Effector CD4-positive, alpha-beta T cell (primary cell): ENCODE data around the gene SLC11A2.
"Not testable (repeated sequence)": the region's sequence is repeated elsewhere in the genome, so short reads cannot be mapped to it uniquely, and the experiment has no call there.

Experiments
- DNase-seq: peaks from one replicate; pipeline ENCODE4 v3.0.0-alpha.2; 2020

The SLC11A2 gene

GRCh38 chr12:50936821-50937530, 89.2 kb downstream of the SLC11A2 start:
- no peak for DNase-seq

- no peak for DNase-seq
Measured at GRCh38 chr12:50934981-50935807, 91.0 kb downstream of the SLC11A2 start.

DNA sequence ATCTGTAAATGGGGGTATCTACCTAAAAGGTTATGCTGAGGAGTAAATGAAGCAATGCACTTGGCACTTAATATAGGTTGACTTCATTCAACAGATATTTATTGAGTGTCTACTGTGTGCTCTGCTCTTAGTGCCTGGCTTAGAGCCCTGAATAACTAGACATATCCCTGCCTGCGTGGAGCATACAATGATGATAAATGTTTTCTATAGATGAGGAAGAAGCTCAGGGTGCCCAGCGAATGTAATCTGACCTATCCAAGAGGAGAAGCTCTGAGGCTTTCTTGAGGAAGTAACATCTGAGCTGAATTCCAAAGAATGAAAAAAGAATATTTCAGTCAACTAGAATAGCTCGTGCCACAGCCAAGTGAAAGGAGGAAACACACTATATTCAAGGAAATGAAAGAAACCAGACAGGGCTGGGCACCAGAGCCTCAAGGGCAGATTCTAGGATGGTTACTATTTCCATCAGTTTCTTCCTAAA, 91.8 kb downstream of the SLC11A2 start:
- no peak for DNase-seq

GRCh38 chr12:50933459-50934124, 92.6 kb downstream of the SLC11A2 start:
- no peak for DNase-seq

- DNase-seq, result no peak
Measured at GRCh38 chr12:50932787-50933280, 93.3 kb downstream of the SLC11A2 start.

DNA sequence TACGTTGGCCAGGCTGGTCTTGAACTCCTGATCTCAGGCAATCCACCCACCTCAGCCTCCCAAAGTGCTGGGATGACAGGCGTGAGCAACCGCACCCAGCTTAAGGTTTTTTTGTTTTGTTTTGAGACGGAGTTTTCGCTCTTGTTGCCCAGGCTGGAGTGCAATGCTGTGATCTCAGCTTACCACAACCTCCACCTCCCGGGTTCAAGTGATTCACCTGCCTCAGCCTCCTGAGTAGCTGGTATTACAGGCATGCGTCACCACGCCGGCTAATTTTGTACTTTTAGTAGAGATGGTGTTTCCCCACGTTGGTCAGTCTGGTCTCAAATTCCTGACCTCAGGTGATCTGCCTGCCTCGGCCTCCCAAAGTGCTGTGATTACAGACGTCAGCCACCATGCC, 95.7 kb downstream of the SLC11A2 start:
- DNase-seq, result not testable (repeated sequence)

DNA sequence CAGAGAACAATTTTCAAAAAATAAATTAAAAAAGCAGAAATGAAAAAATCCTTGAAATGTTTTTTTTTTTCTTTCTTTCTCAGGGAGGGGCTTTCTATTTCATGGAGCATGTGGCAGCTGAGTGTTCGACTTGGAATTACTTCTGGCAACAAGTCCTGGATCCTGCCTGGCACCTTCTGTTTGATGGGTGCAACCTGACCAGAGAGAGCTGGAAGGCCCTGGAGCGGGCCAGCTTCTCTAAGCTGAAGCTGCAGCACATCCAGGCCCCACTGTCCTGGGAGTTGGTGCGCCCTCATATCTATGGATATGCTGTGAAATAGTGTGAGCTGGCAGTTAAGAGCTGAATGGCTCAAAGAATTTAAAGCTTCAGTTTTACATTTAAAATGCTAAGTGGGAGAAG, 96.4 kb downstream of the SLC11A2 start:
- no peak for DNase-seq
